ENCODE data around the gene MGAT4A.

The MGAT4A gene

DNA sequence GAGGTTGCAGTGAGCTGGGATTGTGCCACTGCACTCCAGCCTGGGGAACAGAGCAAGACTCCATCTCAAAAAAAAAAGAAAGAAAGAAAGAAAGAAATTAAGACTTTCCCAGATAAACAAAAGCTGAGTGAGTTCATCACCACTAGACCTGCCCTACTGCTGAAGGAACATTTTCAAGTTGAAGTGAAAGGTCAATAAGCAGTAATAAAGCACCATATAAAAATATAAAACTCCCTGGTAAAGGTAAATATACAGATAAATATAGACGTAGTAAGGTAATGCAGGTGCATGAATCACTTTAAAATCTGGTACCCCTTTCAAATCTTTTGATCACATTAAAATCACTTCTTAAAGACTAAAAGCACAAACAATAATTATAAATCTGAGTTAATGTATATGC, 79.9 kb downstream of the MGAT4A start:
- FAIRE-seq, result no peak

- no peak for FAIRE-seq
Observed at GRCh38 chr2:98649992-98650375, 80.9 kb downstream of the MGAT4A start.

GRCh38 chr2:98649135-98649991, 81.6 kb downstream of the MGAT4A start:
- FAIRE-seq, result no peak

GRCh38 chr2:98648451-98648850, 82.5 kb downstream of the MGAT4A start:
- FAIRE-seq, result no peak

DNA sequence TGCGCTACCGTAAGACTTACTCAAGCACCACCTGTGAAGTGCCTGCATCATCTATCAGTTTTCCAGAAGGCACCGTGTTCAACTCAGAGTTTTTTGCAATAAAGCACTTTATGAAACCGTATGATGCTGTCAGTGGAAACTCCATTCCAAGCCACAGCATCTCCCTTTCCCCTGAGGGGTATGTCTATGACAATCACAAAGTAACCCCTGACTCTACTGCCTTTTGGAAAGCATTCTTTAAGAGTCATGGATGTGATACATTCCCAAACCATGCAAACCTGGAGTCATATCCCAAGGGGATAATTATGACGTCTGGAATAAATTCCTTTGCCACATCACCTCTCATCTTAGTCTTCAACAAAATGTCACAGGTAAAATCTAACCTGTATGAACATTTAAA, 83.3 kb downstream of the MGAT4A start:
- no peak for FAIRE-seq

DNA sequence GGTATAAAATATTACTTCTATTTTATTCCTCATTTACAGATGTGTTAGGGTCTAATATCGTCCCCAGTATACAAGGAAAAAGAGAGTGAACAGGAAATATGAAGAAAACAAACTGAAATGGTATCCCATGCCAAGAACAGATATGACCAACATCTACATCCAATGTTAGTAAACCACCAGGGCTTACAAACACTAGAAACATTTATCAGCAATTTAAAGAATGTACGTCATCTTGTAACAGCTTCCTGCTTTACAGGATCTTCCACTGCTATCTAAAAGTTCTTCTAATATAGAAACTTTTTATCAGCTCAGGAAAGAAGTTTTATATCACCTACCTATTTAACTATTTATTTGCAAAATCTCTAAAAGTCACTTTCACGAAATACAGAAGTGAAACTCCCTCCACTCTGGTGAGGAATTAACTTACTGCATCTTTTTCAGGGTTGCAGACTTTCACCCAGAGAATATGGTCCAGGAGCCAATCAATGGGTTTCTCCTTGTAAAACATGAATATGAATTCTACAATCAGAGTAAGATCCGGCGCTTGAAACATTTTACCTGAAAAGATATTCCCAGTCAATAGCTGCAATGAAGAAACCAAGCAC, 87.3 kb downstream of the MGAT4A start:
- FAIRE-seq, result no peak

- no peak for FAIRE-seq
Observed at GRCh38 chr2:98637401-98638147, 93.4 kb downstream of the MGAT4A start.

- no peak for FAIRE-seq
Observed at GRCh38 chr2:98634406-98635092, 96.4 kb downstream of the MGAT4A start.

DNA sequence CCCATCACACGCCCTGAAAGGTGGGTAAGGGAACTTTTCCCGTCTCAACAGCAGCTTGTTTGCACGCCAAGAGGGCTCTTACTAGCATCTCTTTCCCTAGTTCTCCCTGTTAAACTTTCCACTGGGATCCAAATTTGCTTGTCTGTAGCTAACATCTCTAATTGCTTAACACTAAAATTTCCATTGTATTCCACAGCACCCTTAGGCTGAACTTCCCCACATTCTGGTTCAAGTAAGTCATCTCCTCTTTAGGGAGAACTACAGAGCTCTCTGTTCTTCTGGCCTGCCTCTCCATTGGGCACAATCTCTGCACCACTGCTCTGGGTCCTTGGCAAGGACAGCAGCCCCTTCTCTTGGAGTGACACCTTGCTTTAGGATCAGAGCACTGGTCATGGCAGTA, 98.6 kb downstream of the MGAT4A start:
- no peak for FAIRE-seq

DNA sequence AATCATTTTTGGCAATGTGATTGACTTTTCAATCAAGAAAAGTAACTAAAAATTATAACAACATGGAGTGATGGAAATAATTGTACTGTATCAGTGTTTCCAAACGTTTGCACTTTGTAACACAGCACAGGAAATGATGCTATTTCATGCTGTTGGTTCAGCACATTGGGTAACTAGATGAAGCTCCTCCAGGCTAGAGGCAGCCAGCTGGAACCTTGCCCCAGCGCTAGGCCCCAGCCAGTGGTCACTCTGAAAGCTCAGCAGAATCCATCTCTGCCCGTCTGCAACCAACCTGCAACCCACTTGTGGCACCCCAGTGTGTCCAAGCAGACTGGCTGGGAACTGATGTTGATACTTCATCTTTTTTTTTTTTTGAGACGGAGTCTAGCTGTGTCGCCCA, 107.3 kb downstream of the MGAT4A start:
- FAIRE-seq, result no peak

GRCh38 chr2:98617149-98617548, 113.8 kb downstream of the MGAT4A start:
- FAIRE-seq, result no peak

GRCh38 chr2:98615481-98615880, 115.5 kb downstream of the MGAT4A start:
- no peak for FAIRE-seq

- FAIRE-seq, result no peak
Observed at GRCh38 chr2:98614024-98614739, 116.8 kb downstream of the MGAT4A start.

- FAIRE-seq, result no peak
Observed at GRCh38 chr2:98608962-98609604, 121.8 kb downstream of the MGAT4A start.

DNA sequence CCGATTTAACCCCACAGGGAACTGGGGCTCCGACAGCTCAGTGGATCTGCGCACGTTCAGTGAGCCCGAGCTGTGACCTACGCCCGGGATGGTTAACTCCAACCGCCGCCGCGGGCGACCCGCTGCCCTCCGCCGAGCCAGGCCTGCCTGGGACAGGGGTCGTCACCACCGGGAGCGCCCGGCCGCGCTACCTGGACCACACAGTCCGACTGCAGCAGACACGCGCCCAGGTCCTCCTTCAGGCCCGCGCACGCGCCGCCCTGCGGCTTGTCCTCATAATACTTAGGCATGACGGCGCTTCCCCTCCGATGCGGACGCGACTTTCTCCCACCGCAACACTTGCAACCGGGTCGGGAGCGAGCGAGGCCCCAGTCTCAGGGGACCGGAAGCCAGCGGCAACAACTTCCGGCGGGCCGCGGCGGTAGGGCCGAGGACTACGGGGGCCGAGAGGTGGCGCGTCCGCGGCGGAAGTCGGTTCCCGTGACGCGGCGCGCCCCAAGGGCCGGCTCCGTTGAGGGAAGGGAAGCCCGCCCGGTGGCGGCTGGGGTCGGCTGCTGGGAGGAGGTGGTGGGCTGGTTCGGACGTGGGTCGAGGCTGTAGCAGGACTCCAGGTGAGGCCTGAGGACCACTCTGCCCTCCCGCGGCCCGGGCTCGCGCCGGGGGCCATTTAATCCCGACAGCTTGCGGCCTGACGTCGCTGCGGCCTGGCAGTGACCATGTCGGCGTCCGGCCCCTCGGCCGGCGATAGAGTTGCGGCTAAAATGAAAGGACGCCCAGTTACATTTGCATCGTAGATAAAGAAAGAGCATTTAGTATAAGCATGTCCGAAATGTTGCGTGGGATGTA, 122.6 kb downstream of the MGAT4A start, which contains the start of the genes COA5 and UNC50:
COA5 (minus strand) TSS at position 397 of the 846 bp plus-strand sequence; CDS start at position 290, 107 bp downstream.
UNC50 (plus strand) TSS at position 474 of the 846 bp plus-strand sequence. CDS start 1,171 bp downstream, outside the sequence.
- FAIRE-seq, result no peak

GRCh38 chr2:98607741-98608115, 123.2 kb downstream of the MGAT4A start:
- FAIRE-seq, result no peak

- FAIRE-seq, result no peak
Observed at GRCh38 chr2:98607104-98607503, 123.8 kb downstream of the MGAT4A start.

GRCh38 chr2:98606431-98606830, 124.5 kb downstream of the MGAT4A start:
- FAIRE-seq, result no peak

- no peak for FAIRE-seq
Observed at GRCh38 chr2:98605076-98605475, 125.9 kb downstream of the MGAT4A start.

- FAIRE-seq, result no peak
Observed at GRCh38 chr2:98604547-98604946, 126.4 kb downstream of the MGAT4A start.
